HG03108 (cell line): Measurements from ENCODE around the gene ENTPD8.
"Not testable (repeated sequence)": the region's sequence is repeated elsewhere in the genome, so short reads cannot be mapped to it uniquely, and the experiment has no call there.

Source experiments
- ATAC-seq: cut with Tn5 transposase; IDR thresholded peaks from one replicate; pipeline ENCODE4 v1.9.1; 2021; ENCODE audit warnings: moderate library complexity; ENCODE audit not compliant: unreplicated experiment

The ENTPD8 gene

DNA sequence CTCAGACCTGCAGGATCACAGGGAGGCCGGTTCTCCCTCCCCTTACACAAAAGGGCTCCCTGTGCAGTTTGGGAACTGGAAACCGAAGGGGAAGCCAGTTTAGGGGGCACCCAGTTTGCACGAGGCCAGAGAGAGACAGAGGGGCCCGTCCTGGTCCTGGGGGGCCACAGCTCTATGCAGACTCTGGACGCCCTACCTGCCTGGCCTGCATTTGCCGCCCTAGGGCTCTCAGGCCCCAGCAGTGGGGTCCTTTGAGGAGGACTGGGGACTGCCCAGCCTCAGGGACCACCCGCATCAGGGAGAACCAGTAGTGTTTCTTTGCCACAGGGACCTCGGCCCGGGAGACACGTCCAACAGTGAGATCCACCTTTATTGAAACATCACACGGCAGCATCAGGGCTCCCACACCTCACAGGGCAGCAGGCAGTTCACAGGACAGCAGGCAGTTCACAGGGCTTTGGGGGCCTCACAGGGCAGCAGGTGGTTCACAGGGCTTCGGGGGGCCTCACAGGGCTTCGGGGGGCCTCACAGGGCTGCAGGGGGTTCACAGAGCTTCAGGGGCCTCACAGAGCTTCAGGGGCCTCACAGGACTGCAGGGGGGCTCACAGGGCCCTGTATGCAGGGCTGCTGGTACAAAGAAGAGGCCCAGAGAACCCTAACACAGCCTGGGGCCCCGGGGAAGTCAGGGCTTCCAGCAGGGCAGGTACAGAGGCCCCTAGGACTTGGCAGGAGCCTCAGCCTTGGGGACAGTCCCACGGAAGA, 18.6 kb upstream of the ENTPD8 start:
- ATAC-seq = no peak

DNA sequence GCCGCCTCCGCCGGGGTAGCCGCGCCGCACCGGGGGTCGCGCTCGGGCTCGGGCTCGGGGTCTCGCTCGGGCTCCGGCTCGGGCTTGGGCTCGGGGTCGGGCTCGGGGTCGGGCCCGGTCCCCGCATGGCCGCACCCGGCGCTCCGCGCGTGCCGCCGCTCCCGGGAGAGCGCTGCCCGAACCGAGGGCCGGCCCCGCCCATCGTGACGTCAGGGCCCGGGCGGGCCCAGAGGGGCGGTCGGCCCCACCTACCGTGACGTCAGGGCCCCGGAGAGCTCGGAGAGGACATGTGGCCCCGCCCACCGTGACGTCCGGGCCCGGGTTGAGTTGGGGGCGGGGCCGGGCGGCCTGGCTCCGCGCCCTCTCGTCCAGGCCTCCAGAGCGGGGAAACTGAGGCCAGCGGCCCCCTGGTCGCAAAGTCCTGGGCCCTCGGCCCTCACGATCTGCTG, 18.0 kb upstream of the ENTPD8 start, which contains the start of gene NSMF:
Gene NSMF (minus strand): TSS at position 183 of the 449 bp plus-strand sequence. CDS start 232 bp downstream, outside the sequence.
- ATAC-seq = peak; percentile 47

DNA sequence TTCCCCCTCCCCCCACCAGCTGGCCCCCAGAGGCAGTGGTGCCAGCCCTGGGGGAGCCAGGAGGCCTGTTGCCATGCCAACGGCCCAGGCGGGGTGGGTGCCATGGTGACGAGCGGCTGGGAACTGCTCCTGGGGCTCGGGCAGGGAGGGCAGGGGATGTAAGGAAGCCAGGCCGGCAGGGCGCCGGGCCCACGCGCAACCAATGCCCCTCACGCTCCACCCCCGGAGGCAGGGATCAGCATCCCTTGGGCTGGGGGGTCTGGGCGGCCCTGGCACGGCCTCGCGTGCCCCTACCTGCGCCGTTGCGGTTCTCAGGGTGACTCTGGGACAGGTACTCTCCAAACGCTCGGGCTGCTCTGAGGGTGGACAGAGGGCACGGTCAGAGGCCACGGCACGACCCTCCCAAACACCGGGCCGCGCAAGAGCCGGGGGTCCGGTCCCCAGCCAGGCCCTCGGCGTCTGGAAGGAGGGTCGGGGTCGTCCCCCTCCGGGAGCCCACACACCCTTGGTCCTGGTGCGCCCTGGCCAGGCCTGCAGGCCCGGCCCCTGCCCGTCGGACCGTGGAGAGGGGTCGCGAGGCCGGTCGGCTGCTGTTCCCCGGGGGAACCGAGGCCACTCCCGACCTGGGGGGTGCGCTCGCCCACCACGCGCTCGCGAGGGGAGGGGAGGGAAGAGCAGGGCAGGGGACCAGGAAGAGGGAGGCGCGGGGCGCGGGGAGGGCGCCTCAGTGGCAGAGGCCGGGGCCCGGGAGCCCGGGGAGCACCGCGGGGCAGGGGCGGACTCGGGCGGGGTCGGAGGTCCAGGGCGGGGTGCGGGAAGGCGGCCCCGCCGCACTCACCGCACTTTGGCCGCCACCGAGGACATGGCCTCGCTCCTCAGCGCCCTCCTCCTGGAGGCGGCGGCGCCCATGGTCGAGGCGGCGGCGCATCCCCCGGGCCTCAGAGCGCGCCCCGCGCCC, 17.3 kb upstream of the ENTPD8 start:
- ATAC-seq = peak; percentile 1

DNA sequence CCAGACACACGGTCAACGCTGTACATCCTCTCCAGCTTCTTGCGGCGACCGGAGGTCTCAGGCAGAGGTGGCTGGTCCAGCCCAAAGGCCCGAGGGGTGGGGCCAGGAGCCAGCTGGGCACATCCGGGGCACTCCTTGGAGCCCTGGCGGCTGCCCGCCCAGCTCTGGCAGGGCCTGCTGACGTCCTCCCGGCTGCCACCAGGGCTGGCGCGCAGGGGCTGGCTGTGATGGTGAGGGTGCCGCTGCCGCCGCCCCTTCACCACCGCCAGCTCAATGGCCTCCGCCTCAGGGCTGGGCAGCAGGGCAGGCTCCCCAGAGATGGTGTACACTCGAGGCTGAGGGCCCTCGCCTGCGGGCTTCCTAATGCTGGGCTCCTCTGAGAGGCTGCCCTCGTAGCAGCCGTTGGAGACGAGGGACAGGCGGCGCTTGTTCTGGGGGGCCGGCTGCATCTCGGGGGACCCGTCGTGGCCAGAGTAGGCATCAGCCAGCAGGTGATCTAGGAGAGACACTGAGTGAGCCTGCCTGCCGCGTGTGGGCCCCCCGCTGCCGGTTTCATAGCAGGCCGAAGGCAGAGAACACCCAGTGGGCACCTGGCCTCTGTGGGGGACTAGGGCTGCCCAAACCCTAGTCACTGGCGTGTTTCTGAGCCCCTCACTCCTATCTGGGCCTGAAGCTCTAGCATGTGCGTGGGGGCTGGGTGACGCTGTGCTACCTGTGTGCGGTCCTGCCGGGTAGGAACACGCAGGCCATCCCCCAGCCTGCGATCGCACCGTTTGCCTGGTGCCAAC, 16.4 kb upstream of the ENTPD8 start:
- ATAC-seq = no peak

DNA sequence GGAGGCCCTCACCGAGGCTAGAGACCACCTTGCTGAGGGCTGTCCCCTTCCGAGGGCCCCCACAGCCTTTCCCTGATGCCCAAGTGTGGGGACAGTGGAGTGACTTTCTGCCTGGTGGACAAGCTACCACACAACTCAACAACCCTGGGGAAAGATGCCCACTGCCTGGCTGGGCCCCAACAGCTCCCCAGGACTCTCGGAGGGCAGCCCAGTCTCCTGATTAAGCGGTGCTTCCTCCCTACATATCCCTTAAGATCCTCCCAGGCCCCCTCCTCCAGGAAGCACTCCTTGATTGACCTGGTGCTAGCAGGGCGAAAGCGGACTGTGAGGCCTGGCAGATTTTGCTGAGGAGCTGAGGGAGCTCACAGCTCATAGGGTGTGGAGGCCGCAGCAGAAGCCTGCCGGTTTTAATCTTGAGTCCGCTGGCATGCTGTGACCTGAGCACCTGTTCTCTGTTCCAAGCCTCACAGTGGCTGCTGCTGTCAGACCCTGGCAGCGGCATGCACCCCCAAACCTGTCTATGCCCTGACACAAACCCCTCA, 15.8 kb upstream of the ENTPD8 start:
- ATAC-seq = no peak

DNA sequence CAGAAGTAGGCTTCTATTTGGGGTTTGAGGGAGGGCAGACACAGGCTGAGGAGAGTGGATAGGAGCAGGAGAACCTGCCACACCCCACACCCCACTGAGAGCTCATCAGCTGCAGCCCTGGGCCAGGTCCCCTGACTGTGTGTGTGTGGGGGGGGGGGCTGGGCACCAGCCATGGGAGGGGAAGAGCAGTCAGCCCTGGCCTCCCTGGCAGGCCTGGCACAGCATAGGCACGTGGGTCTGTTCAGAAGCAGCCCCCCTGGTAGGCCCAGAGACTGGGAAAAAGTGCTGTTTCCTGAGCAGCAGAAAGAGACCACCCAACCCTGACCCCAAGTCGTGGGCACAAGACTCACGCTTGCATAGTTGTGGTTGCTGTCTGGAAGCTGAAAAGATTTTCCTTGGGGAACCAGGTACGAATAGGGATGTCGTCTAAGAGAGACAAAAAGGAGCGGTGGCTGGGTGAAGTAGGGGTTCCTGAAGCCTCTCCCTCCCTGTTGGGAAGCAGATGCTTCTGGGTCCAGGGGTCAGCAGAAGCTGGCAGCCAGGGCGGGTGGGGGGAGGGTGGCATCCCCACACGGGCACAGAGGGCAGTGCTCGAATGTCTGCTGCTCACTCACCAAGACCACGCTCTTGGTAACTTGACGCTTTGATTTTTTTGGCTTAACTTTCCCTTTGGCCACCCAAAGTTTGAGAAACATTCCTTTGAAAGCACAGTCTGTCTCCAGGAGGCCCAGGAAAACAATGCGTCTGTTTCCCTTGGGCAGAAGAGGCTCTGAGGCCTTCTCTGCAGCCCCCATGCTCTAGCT, 15.1 kb upstream of the ENTPD8 start:
- ATAC-seq = no peak

DNA sequence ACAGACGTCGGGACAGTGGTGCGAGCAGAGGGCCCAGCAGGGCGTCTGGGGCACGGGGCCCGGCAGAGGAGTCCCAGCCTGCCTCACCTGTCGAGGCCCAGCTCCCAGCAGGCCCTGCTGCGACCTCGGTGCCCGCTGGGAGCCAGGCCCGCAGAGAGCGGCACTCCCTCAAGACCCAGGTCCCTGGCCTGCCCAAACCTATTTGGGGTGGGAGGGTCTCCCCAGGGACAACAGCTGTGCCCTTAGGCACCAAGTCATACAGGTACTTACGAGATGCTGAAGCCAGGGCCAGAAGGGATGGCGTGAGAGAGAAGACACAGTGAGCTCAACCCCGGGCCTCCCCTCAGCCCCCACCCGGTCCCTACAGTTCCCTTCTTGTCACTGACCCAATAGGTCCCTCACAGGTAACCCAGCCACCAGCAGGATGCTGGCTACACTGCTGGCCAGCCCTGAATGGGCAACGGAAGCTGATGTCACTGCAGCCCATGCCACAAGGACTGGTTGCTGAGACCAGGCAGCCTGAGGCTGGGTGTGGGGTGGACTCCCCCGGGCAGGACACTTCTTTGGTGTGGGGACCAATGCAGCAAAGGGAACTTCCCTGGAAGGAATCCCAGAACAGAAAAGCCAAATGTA, 14.3 kb upstream of the ENTPD8 start:
- ATAC-seq = no peak

DNA sequence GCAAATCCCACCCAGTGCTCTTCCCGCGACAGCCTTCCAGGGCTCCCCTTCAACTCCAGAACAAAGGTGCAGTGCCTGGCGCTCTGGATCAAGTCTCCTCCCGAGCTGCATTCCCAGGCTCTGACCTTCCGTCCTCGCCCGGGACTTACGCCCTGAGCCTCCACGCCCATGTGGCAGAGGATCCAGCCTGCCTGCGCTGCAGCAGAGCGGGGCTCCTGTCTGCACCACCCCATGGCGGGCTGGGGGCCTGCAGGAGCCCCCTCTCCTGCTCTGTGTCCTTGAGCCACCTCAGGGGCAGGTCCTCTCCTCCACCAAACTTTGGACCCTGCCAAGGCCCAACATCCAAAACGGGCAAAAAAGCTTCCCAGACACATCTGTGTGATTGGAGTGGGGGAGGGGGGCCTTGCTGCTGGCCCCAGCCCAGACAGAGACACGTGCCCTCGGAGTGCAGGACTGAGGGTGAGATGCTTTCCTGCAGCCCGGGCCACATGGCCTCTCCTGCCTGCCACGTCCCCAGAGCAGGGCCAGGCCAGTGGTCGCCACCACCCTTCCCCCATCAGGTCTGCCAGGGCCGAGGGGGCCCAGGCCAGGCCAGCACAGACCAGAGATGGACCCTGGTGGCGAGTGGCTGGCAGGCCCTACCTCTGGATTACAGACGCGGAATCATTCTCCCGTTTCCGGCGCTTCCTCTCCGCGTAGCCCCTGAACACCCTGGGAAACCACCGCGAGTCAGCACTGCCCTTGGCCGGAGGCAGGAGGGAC, 13.6 kb upstream of the ENTPD8 start:
- no peak for ATAC-seq

DNA sequence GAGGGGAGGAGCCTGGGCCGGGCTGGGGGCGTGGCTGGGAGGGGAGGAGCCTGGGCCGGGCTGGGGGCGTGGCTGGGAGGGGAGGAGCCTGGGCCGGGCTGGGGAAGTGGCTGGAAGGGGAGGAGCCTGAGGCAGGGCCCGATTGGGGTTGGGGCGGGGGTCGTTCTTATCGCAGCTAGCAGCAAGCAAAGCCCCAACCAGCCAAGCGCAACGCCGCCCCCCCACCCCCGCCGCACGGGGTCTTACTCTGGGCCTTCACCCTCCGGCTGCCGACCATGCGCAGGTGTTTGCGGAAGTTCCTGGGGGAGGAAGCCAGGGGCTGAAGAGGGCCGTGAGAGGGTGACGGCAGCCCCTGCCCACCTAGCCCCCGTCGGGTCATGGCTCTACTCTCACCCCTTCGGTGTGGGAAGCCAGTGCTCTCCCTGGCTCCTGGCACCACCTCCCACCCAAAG, 13.0 kb upstream of the ENTPD8 start:
- peak; percentile 28 for ATAC-seq

DNA sequence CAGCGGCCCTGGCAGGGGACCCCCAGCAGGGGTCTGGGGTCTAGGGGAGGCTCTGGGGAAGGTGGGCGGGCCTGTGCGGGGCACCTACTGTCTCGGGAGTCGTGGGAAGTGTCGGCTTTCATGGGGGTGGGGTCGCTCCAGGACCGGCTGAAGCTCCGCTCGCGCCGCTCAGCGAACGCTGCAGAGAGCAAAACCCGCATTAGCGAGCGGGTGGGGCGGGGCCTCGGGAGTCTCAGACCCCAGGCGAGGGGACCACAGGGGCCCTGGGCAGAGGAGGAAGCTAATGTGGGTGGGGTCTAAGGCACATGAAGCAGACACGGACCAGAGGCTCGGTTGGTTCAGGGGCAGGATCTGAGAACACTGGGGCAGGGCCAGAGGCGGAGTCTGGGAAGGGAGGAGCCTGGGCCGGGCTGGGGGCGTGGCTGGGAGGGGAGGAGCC, 12.5 kb upstream of the ENTPD8 start:
- ATAC-seq = peak; percentile 51

DNA sequence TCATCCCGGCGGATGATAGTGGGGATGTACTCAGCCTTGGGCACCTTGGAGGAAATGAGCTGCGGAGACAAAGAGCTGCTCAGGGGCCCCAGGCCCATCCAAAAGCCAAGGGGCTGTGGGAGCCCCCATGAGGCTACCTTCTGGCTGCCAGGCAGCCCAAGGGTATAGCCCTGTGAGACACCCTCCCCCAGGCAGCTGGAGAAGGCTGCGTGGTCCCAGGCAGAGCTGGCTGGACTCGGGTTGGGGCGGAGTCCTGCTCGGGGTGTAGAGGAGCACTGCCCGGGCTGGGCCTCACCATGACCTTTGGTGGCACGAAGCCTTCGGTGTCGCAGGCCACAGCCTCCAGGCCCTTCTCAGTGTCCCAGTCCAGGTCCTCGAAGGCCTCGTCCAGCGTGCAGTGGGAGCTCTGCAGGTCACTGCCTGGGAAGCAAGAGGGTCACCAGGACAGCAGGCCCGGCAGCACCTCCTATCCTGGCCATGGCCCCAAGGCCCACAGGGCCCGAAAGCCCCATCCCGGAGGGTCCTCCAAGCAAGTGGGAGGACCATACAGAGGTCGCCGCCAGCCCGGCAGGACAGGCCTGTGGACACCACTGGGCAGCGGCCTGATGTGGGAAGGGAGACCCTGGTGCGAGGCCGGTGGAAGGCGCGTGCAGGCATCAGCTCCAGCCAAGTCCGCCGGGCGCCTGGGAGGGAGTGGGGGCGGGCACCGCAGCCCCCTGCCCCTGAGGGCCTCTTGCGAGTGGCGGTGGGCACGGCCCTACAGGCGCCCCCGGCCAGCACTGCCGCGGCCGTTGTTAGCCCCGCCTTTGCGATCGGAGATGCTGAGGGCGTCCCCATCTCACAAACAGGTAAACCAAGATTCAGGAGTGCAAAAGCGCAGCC, 11.8 kb upstream of the ENTPD8 start:
- no peak for ATAC-seq

DNA sequence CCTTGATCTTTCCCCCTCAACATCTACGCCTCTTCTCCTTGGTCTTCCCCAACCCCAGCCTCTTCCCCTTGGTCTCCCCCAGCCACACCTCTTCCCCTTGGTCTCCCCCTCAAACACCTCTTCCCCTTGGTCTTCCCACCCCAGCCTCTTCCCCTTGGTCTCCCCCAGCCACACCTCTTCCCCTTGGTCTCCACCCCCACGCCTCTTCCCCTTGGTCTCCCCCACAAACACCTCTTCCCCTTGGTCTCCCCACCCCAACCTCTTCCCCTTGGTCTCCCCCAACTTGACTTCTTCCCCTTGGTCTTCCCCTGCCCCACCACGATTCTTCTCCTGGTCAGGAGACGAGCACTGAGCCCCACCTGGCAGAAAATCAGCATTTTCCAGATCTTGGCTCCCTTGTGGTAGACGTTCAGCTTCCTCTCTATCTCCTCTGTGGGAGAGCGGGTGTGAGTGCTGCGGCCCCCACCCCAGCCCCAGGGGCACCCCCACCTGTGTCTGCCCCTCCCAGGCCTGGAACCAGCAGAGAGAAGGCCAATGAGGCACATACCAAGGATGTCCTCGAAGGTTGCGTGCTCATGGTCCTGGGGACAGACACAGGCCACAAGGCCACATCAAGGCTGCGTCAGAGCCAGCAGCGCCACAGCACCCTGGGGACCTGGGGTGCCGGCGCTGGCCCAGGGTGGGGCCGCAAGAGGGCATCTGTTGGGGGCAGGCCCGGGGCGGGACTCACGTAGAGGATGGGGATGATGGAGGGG, 11.0 kb upstream of the ENTPD8 start:
- no peak for ATAC-seq

DNA sequence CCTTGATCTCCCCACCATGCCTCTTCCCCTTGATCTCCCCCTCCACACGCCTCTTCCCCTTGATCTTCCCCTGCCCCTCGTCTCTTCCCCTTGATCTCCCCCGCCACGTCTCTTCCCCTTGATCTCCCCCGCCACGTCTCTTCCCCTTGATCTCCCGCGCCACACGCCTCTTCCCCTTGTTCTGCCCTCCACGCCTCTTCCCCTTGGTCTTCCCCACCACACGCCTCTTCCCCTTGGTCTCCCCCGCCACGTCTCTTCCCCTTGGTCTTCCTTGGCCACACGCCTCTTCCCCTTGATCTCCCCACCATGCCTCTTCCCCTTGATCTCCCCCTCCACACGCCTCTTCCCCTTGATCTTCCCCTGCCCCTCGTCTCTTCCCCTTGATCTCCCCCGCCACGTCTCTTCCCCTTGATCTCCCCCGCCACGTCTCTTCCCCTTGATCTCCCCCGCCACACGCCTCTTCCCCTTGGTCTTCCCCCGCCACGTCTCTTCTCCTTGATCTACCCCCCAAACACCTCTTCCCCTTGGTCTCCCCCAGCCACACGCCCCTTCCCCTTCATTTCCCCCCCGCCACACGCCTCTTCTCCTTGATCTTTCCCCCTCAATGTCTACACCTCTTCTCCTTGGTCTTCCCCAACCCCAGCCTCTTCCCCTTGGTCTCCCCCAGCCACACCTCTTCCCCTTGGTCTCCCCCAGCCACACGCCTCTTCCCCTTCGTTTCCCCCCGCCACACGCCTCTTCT, 10.3 kb upstream of the ENTPD8 start:
- ATAC-seq = not testable (repeated sequence)

DNA sequence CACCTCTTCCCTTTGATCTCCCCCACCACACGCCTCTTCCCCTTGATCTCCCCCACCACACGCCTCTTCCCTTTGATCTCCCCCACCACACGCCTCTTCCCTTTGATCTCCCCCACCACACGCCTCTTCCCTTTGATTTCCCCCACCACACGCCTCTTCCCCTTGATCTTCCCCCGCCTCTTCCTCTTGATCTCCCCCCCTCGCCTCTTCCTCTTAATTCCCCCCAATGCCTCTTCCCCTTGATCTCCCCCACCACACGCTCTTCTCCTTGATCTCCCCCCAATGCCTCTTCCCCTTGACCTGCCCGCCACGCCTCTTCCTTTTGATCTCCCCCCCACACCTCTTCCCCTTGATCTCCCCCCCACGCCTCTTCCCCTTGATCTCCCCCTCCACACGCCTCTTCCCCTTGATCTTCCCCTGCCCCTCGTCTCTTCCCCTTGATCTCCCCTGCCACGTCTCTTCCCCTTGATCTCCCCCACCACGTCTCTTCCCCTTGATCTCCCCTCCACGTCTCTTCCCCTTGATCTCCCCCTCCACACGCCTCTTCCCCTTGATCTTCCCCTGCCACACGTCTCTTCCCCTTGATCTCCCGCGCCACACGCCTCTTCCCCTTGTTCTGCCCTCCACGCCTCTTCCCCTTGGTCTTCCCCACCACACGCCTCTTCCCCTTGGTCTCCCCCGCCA, 9.5 kb upstream of the ENTPD8 start:
- ATAC-seq = not testable (repeated sequence)

DNA sequence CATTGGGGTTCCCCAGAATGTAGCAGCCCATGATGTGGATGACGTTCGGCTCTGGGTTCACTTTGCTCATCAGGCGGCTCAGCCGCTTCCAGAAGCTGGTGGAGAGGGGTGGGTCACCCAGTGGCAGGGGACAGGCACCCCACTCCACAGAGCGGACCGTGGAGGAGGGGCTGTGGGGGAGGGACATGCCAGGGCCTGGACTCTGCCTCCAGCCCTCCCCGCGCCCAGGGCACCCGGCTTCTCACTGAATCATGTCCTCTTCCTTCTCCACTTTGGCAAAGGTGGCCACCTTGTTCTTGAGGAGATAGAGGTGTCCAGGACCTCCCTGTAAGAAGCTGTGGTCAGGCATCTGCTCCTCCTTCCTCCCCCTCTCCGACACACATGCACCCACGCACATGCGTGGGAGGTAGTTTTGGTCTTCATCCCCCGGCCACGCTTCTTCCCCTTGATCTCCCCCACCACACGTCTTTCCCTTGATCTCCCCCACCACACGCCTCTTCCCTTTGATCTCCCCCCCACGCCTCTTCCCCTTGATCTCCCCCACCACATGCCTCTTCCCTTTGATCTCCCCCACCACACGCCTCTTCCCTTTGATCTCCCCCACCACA, 8.9 kb upstream of the ENTPD8 start:
- no peak for ATAC-seq
